A549 (cell line): ENCODE measurements around the gene AAMP. TPM values are rescaled to one million over a fixed set of nuclear protein-coding genes. Genes with fewer than 3 reads are reported as not detected.
"Not testable (repeated sequence)": the region's sequence is repeated elsewhere in the genome, so short reads cannot be mapped to it uniquely, and the experiment has no call there.

Source experiments
- ATAC-seq, 2 experiments: fragments of 200-7000 bp in 1 of 2; fragments of >200 bp in 1 of 2; cut with Nextera tagmentation in 1 of 2; cut with Tn5 transposase in 1 of 2; 3 replicates each; pipeline versions ENCODE4 v1.8.0 to v1.9.1; 2018 to 2020; ENCODE audit warnings: mild to moderate bottlenecking in 1 of 2, moderate library complexity in 1 of 2
- CTCF ChIA-PET: fragments of 300-600 bp; sonication (Branson Sonifier 250); formaldehyde crosslinking; extraction: SDS; loops from one replicate; lab custom pipeline; 2021; ENCODE audit warnings: antibody characterized with exemption, inconsistent platforms; lab: Yijun Ruan, JAX
- POLR2A ChIA-PET: fragments of 350-600 bp; formaldehyde crosslinking; extraction: SDS; loops from one replicate; lab custom pipeline; 2021; ENCODE audit warnings: antibody characterized with exemption, inconsistent platforms; lab: Yijun Ruan, JAX
- DNase-seq, 2 experiments: peaks; one replicate each; pipeline versions ENCODE4 v3.0.0 to v3.0.0-alpha.2; 2011 to 2016; ENCODE audit warnings: low read depth in 1 of 2, low spot score in 1 of 2
- FAIRE-seq: peaks from 2 replicates; lab custom pipeline; 2011; peaks lifted over from hg19 to GRCh38; lab: Jason Lieb, UNC
- H3K27ac ChIP-seq, 2 experiments: fragments of >200 bp; sonication (Bioruptor Twin); formaldehyde crosslinking; 3 replicates each; pipeline ENCODE4 v1.5.1; 2016 to 2017
- H3K4me1 ChIP-seq: fragments of >200 bp; sonication (Bioruptor Twin); formaldehyde crosslinking; 3 replicates; pipeline ENCODE4 v1.6.1; 2016
- H3K4me2 ChIP-seq: fragments of >200 bp; sonication (Bioruptor Twin); formaldehyde crosslinking; 3 replicates; pipeline ENCODE4 v1.6.1; 2016
- H3K4me3 ChIP-seq: fragments of >200 bp; sonication (Bioruptor Twin); formaldehyde crosslinking; 3 replicates; pipeline ENCODE4 v1.5.1; 2016
- H3K9me3 ChIP-seq: fragments of >200 bp; sonication (Bioruptor Twin); formaldehyde crosslinking; 3 replicates; pipeline ENCODE4 v1.6.1; 2016
- ATOH8 ChIP-seq: fragments of 250-450 bp; sonication (Bioruptor Pico); IDR thresholded peaks from 2 replicates; pipeline ENCODE4 v1.5.0; 2020; ENCODE audit warnings: low read depth, mild to moderate bottlenecking, moderate library complexity
- BCL3 ChIP-seq: fragments of >200 bp; sonication (Bioruptor Twin); formaldehyde crosslinking; IDR thresholded peaks from 3 replicates; pipeline ENCODE4 v1.6.1; 2016
- BHLHE40 ChIP-seq: IDR thresholded peaks from 2 replicates; pipeline ENCODE4 v1.6.1; 2012; ENCODE audit warnings: low read depth, low read length, inconsistent platforms
- CBX2 ChIP-seq: fragments of 200-600 bp; sonication (generic); IDR thresholded peaks from 2 replicates; pipeline ENCODE4 v1.6.1; 2016; ENCODE audit warnings: low read depth, mild to moderate bottlenecking, borderline replicate concordance
- CBX8 ChIP-seq: fragments of 200-600 bp; sonication (generic); IDR thresholded peaks from 2 replicates; pipeline ENCODE4 v1.6.1; 2016
- CHD4 ChIP-seq: fragments of 200-600 bp; sonication (generic); IDR thresholded peaks from 2 replicates; pipeline ENCODE4 v1.6.1; 2016; ENCODE audit warnings: antibody characterized with exemption, mild to moderate bottlenecking, borderline replicate concordance
- E2F6 ChIP-seq: IDR thresholded peaks from 2 replicates; pipeline ENCODE4 v1.6.1; 2012; ENCODE audit warnings: low read depth, borderline replicate concordance
- HDAC2 ChIP-seq: fragments of 200-600 bp; sonication (generic); IDR thresholded peaks from 2 replicates; pipeline ENCODE4 v1.6.1; 2016
- KDM1A ChIP-seq: fragments of 200-600 bp; sonication (generic); IDR thresholded peaks from 2 replicates; pipeline ENCODE4 v1.6.1; 2016; ENCODE audit warnings: low read depth, mild to moderate bottlenecking
- MAX ChIP-seq: IDR thresholded peaks from 2 replicates; pipeline ENCODE4 v1.6.1; 2012
- NR3C1 ChIP-seq: fragments of >200 bp; sonication (Bioruptor Twin); formaldehyde crosslinking; IDR thresholded peaks from 3 replicates; pipeline ENCODE4 v1.6.1; 2017
- POLR2A ChIP-seq: IDR thresholded peaks from 2 replicates; pipeline ENCODE4 v1.6.1; 2012; ENCODE audit warnings: mild to moderate bottlenecking, low read length
- RAD21 ChIP-seq, 2 experiments: fragments of >200 bp in 1 of 2; sonication (Bioruptor Twin) in 1 of 2; formaldehyde crosslinking in 1 of 2; IDR thresholded peaks in 1 of 2; conservative IDR thresholded peaks in 1 of 2; 2 replicates in 1 of 2; 3 replicates in 1 of 2; pipeline ENCODE4 v1.6.1; 2012 to 2018; ENCODE audit warnings: inconsistent platforms in 1 of 2
- RCOR1 ChIP-seq: fragments of 150-350 bp; IDR thresholded peaks from 2 replicates; pipeline ENCODE4 v1.6.1; 2014; ENCODE audit warnings: antibody characterized with exemption, low read length, low read depth
- RFX5 ChIP-seq: fragments of 450-650 bp; IDR thresholded peaks from 2 replicates; pipeline ENCODE4 v1.7.1; 2014; ENCODE audit warnings: antibody characterized with exemption, mild to moderate bottlenecking, moderate library complexity
- SREBF2 ChIP-seq: fragments of 450-650 bp; IDR thresholded peaks from 2 replicates; pipeline ENCODE4 v1.6.1; 2014; ENCODE audit warnings: mild to moderate bottlenecking, moderate library complexity
- ZC3H11A ChIP-seq: fragments of 450-650 bp; IDR thresholded peaks from 2 replicates; pipeline ENCODE4 v1.6.1; 2014; ENCODE audit warnings: antibody characterized with exemption, mild to moderate bottlenecking
- ZFP36 ChIP-seq: fragments of 450-650 bp; IDR thresholded peaks from 2 replicates; pipeline ENCODE4 v1.6.1; 2014; ENCODE audit warnings: borderline replicate concordance; ENCODE audit not compliant: partially characterized antibody
- ZSCAN20 ChIP-seq: fragments of 250-450 bp; sonication (Bioruptor Pico); IDR thresholded peaks from 2 replicates; pipeline ENCODE4 v1.8.0; 2022; ENCODE audit warnings: mild to moderate bottlenecking, moderate library complexity
- WGBS: methylation state at CpG from one replicate; pipeline ENCODE4 v1.1.6; 2017; ENCODE audit errors: missing lambda C conversion rate; 5-methylcytosine and 5-hydroxymethylcytosine counted together
- polyA plus RNA-seq, 4 experiments: library from polyadenylated mRNA; depleted of rRNA in 3 of 4; stranded (reverse); fragments of >200 nt; fragmentation: RNase III in 1 of 4; extraction: RNeasy Plus Mini Kit Qiagen cat#74134 plus additional on column Dnase treatment in 1 of 4; gene quantifications; 2 replicates in 3 of 4; 3 replicates in 1 of 4; pipeline ENCODE4 v1.2.3, GENCODE V29; 2011 to 2017

Gene AAMP
- polyA plus RNA-seq, 2 of the 4 experiments (the other 2 are of a cell fraction) = 82.0 to 173 TPM

- no peaks in the 10 kb centered on the region for H3K9me3 ChIP-seq
- FAIRE-seq = no peak
- POLR2A ChIA-PET = no interaction called here
- H3K4me1 ChIP-seq = peaks cover 37% of the 10 kb centered on the region
- 95% methylated on average over 1 of the region's 1 CpG for WGBS
- H3K27ac ChIP-seq = no peak overlapping the region; a peak in 1 of 6 replicates
- DNase-seq = no peak
- CTCF ChIA-PET = interaction anchor here (0.9 kb wide), 2 partner anchors 12 to 21 kb away, joined by 3 to 5 read pairs; partner anchors contain the start of gene TMBIM1
- no peak overlapping the region for H3K4me2 ChIP-seq
- no peak overlapping the region for H3K4me3 ChIP-seq
- no peak for ATAC-seq
- TF ChIP-seq RFX5 (no peak), RCOR1 (no peak), CHD4 (no peak), CBX8 (no peak)
- TF ChIP-seq, all 56 proteins: peak for 0
These were observed 43.4 kb upstream of the AAMP start for GRCh38 chr2:218313356-218313755.

- WGBS = 28% methylated on average over 2 of the region's 2 CpGs
- FAIRE-seq = no peak
These were observed 42.4 kb upstream of the AAMP start for GRCh38 chr2:218312267-218312756.

GRCh38 chr2:218311541-218312266 is 41.8 kb upstream of the AAMP start:
- H3K27ac ChIP-seq, H3K4me3 ChIP-seq, FAIRE-seq, POLR2A ChIA-PET, H3K9me3 ChIP-seq, DNase-seq: not testable (repeated sequence)
- peak overlapping the region; percentile 1; the same call in 1 of the 3 replicates for H3K4me2 ChIP-seq
- 74% methylated on average over 11 of the region's 11 CpGs for WGBS
- ATAC-seq = peak in 1 of 2 experiments; percentile 28; a peak in 2 of 6 replicates
- CTCF ChIA-PET = interaction anchor here (1.0 to 1.6 kb wide), 2 partner anchors 8 to 43 kb away, joined by 3 read pairs; no protein-coding TSS in a partner anchor
- peaks cover 29% of the 10 kb centered on the region for H3K4me1 ChIP-seq

More at GRCh38 chr2:218312267-218312756, 42.4 kb upstream of the AAMP start:
- peak in 1 of 2 experiments; percentile 63 for DNase-seq
- POLR2A ChIA-PET = no interaction called here
- Histone ChIP-seq H3K4me1 (peaks cover 35% of the 10 kb centered on the region), H3K9me3 (no peaks in the 10 kb centered on the region), H3K4me3 (no peak overlapping the region), H3K4me2 (peak overlapping the region; percentile 1; the same call in 1 of the 3 replicates), H3K27ac (no peak overlapping the region)
- ATAC-seq = peak in 1 of 2 experiments; percentile 83; a peak in 3 of 6 replicates
- TF ChIP-seq E2F6 (no peak), MAX (no peak), KDM1A (no peak), SREBF2 (no peak), CBX2 (no peak), ZC3H11A (no peak), CHD4 (no peak), ZSCAN20 (CRISPR knock-in tag) (no peak)
- CTCF ChIA-PET = interaction anchor here (0.6 to 1.0 kb wide), 6 partner anchors 10 to 82 kb away, joined by 3 to 5 read pairs (median 4); partner anchors contain the start of gene TMBIM1

GRCh38 chr2:218310853-218311540 is 41.1 kb upstream of the AAMP start:
- FAIRE-seq (no peak), ATAC-seq (peak in 1 of 2 experiments; percentile 26; a peak in 3 of 6 replicates), DNase-seq (no peak)
- no peak overlapping the region for H3K4me2 ChIP-seq
- ChIA-PET CTCF (interaction anchor here (1.2 to 1.6 kb wide), 2 partner anchors 9 kb away, joined by 3 to 5 read pairs; no protein-coding TSS in a partner anchor), POLR2A (no interaction called here)
- peaks cover 23% of the 10 kb centered on the region; the same call in 2 of the 3 replicates for H3K4me1 ChIP-seq
- TF ChIP-seq ATOH8 (CRISPR knock-in tag) = no peak
- TF ChIP-seq ZFP36 = no peak
- no peak for TF ChIP-seq NR3C1
- no peak for TF ChIP-seq RAD21 (conservative IDR thresholded peaks at IDR 0.05 in 1 of 2, IDR thresholded peaks at IDR 0.05 in 1 of 2)
- no peak for TF ChIP-seq BHLHE40
- no peak for TF ChIP-seq ZSCAN20 (CRISPR knock-in tag)
- TF ChIP-seq HDAC2 = no peak
- TF ChIP-seq BCL3 = no peak
- no peak for TF ChIP-seq POLR2A
- TF ChIP-seq MAX = no peak
- no peak overlapping the region for H3K4me3 ChIP-seq
- H3K27ac ChIP-seq = no peak overlapping the region
- H3K9me3 ChIP-seq = no peaks in the 10 kb centered on the region
- 79% methylated on average over 11 of the region's 11 CpGs for WGBS
